ENCODE data around the gene SLC24A3.
A peak's percentile ranks its signal among the peaks of the same experiment; 100 is the strongest.
"Not testable (repeated sequence)": the region's sequence is repeated elsewhere in the genome, so short reads cannot be mapped to it uniquely, and the experiment has no call there.

The SLC24A3 gene

GRCh38 chr20:19616620-19617019, 404.2 kb downstream of the SLC24A3 start:
- no peak for DNase-seq (ENCODE audit: low read depth in 2 of 2, low spot score in 1 of 2)

GRCh38 chr20:19617256-19617655, 404.8 kb downstream of the SLC24A3 start:
- no peak for DNase-seq (ENCODE audit: low read depth in 2 of 2, low spot score in 1 of 2)

- DNase-seq (ENCODE audit: low read depth in 2 of 2, low spot score in 1 of 2): no peak
These were observed 406.3 kb downstream of the SLC24A3 start for GRCh38 chr20:19618711-19619110.

- no peak for DNase-seq (ENCODE audit: low read depth in 2 of 2, low spot score in 1 of 2)
These were observed 407.5 kb downstream of the SLC24A3 start for GRCh38 chr20:19619904-19620430.

GRCh38 chr20:19620446-19620845, 408.0 kb downstream of the SLC24A3 start:
- no peak for DNase-seq (ENCODE audit: low read depth in 2 of 2, low spot score in 1 of 2)

GRCh38 chr20:19621072-19621471, 408.6 kb downstream of the SLC24A3 start:
- no peak for DNase-seq (ENCODE audit: low read depth in 2 of 2, low spot score in 1 of 2)

GRCh38 chr20:19624221-19624965, 412.0 kb downstream of the SLC24A3 start:
- DNase-seq (ENCODE audit: low read depth in 2 of 2, low spot score in 1 of 2): no peak

- no peak for DNase-seq (ENCODE audit: low read depth in 2 of 2, low spot score in 1 of 2)
These were observed 413.0 kb downstream of the SLC24A3 start for GRCh38 chr20:19625426-19625825.

- DNase-seq (ENCODE audit: low read depth in 2 of 2, low spot score in 1 of 2): no peak
These were observed 414.5 kb downstream of the SLC24A3 start for GRCh38 chr20:19626896-19627295.

- DNase-seq (ENCODE audit: low read depth in 2 of 2, low spot score in 1 of 2): peak in 1 of 2 donors; percentile 2
These were observed 416.2 kb downstream of the SLC24A3 start for GRCh38 chr20:19628570-19629134.

GRCh38 chr20:19631410-19631809, 419.0 kb downstream of the SLC24A3 start:
- no peak for DNase-seq (ENCODE audit: low read depth in 2 of 2, low spot score in 1 of 2)

GRCh38 chr20:19633985-19634384, 421.5 kb downstream of the SLC24A3 start:
- DNase-seq (ENCODE audit: low read depth in 2 of 2, low spot score in 1 of 2): no peak

GRCh38 chr20:19639471-19640045, 427.1 kb downstream of the SLC24A3 start:
- DNase-seq (ENCODE audit: low read depth in 2 of 2, low spot score in 1 of 2): not testable (repeated sequence)

GRCh38 chr20:19642860-19643259, 430.4 kb downstream of the SLC24A3 start:
- no peak for DNase-seq (ENCODE audit: low read depth in 2 of 2, low spot score in 1 of 2)

GRCh38 chr20:19644085-19644484, 431.6 kb downstream of the SLC24A3 start:
- DNase-seq (ENCODE audit: low read depth in 2 of 2, low spot score in 1 of 2): no peak

- no peak for DNase-seq (ENCODE audit: low read depth in 2 of 2, low spot score in 1 of 2)
These were observed 434.5 kb downstream of the SLC24A3 start for GRCh38 chr20:19646963-19647362.

GRCh38 chr20:19648024-19648423, 435.6 kb downstream of the SLC24A3 start:
- DNase-seq (ENCODE audit: low read depth in 2 of 2, low spot score in 1 of 2): no peak

GRCh38 chr20:19649041-19649440, 436.6 kb downstream of the SLC24A3 start:
- no peak for DNase-seq (ENCODE audit: low read depth in 2 of 2, low spot score in 1 of 2)

- DNase-seq (ENCODE audit: low read depth in 2 of 2, low spot score in 1 of 2): no peak
These were observed 440.2 kb downstream of the SLC24A3 start for GRCh38 chr20:19652591-19653026.

- DNase-seq (ENCODE audit: low read depth in 2 of 2, low spot score in 1 of 2): no peak
These were observed 440.9 kb downstream of the SLC24A3 start for GRCh38 chr20:19653327-19653726.

- no peak for DNase-seq (ENCODE audit: low read depth in 2 of 2, low spot score in 1 of 2)
These were observed 442.5 kb downstream of the SLC24A3 start for GRCh38 chr20:19654921-19655320.

- no peak for DNase-seq (ENCODE audit: low read depth in 2 of 2, low spot score in 1 of 2)
These were observed 445.7 kb downstream of the SLC24A3 start for GRCh38 chr20:19658137-19658536.
